DMS 273 treated with DMSO at 0.1 percent for 48 hours (cell line): ENCODE data around the gene SHISA6.

ENCODE experiments used
- DNase-seq: peaks from one replicate; lab custom pipeline; 2025; lab: John Stamatoyannopoulos, UW

SHISA6 gene

GRCh38 chr17:11353601-11354000 lies 112.6 kb downstream of the SHISA6 start:
- no peak for DNase-seq

- DNase-seq: no peak
Observed at GRCh38 chr17:11356371-11356770, 115.4 kb downstream of the SHISA6 start.

- DNase-seq: no peak
Observed at GRCh38 chr17:11363565-11364117, 122.6 kb downstream of the SHISA6 start.

GRCh38 chr17:11366272-11366850 lies 125.3 kb downstream of the SHISA6 start:
- peak; percentile 52 for DNase-seq

- DNase-seq: no peak
Observed at GRCh38 chr17:11369575-11369974, 128.6 kb downstream of the SHISA6 start.

- no peak for DNase-seq
Observed at GRCh38 chr17:11372692-11373091, 131.7 kb downstream of the SHISA6 start.

GRCh38 chr17:11378506-11378905 lies 137.5 kb downstream of the SHISA6 start:
- no peak for DNase-seq

- no peak for DNase-seq
Observed at GRCh38 chr17:11380761-11381160, 139.7 kb downstream of the SHISA6 start.

- no peak for DNase-seq
Observed at GRCh38 chr17:11383157-11383556, 142.1 kb downstream of the SHISA6 start.

- no peak for DNase-seq
Observed at GRCh38 chr17:11384131-11384530, 143.1 kb downstream of the SHISA6 start.

GRCh38 chr17:11387610-11388009 lies 146.6 kb downstream of the SHISA6 start:
- no peak for DNase-seq

GRCh38 chr17:11388054-11388453 lies 147.0 kb downstream of the SHISA6 start:
- no peak for DNase-seq

GRCh38 chr17:11389583-11389982 lies 148.6 kb downstream of the SHISA6 start:
- DNase-seq: no peak

GRCh38 chr17:11391134-11391533 lies 150.1 kb downstream of the SHISA6 start:
- no peak for DNase-seq

- DNase-seq: peak; percentile 67
Observed at GRCh38 chr17:11404431-11405276, 163.6 kb downstream of the SHISA6 start.

GRCh38 chr17:11406716-11407115 lies 165.7 kb downstream of the SHISA6 start:
- DNase-seq: peak; percentile 37

GRCh38 chr17:11412654-11413053 lies 171.6 kb downstream of the SHISA6 start:
- no peak for DNase-seq

- no peak for DNase-seq
Observed at GRCh38 chr17:11418342-11418741, 177.3 kb downstream of the SHISA6 start.

GRCh38 chr17:11430751-11431150 lies 189.7 kb downstream of the SHISA6 start:
- no peak for DNase-seq

- no peak for DNase-seq
Observed at GRCh38 chr17:11438673-11439072, 197.7 kb downstream of the SHISA6 start.

GRCh38 chr17:11441004-11441403 lies 200.0 kb downstream of the SHISA6 start:
- no peak for DNase-seq

- no peak for DNase-seq
Observed at GRCh38 chr17:11446316-11446715, 205.3 kb downstream of the SHISA6 start.

- DNase-seq: no peak
Observed at GRCh38 chr17:11454096-11454495, 213.1 kb downstream of the SHISA6 start.
